GM12878 (cell line): Measurements from ENCODE around the gene ZC3H12D. TPM values are rescaled to one million over a fixed set of nuclear protein-coding genes. Genes with fewer than 3 reads are reported as not detected.

Experiments used
- BHLHE40 ChIP-seq, 2 experiments: fragments of 450-650 bp in 1 of 2; IDR thresholded peaks; 2 replicates each; pipeline ENCODE4 v1.6.1; 2011 to 2017; ENCODE audit warnings: low read depth in 2 of 2, borderline replicate concordance in 1 of 2, improper control_type of control experiment in 1 of 2, low read length in 1 of 2, mild to moderate bottlenecking in 1 of 2
- BMI1 ChIP-seq: fragments of 450-650 bp; IDR thresholded peaks from 2 replicates; pipeline ENCODE4 v1.6.1; 2016; ENCODE audit warnings: mild to moderate bottlenecking, moderate library complexity, borderline replicate concordance
- CBFB ChIP-seq: IDR thresholded peaks from 2 replicates; pipeline ENCODE4 v1.6.1; 2016; ENCODE audit warnings: antibody characterized with exemption, low read depth
- CHD2 ChIP-seq: IDR thresholded peaks from 2 replicates; pipeline ENCODE4 v1.6.1; 2011; ENCODE audit warnings: low read depth, low read length, improper control_type of control experiment, borderline replicate concordance
- CREM ChIP-seq: IDR thresholded peaks from 2 replicates; pipeline ENCODE4 v1.6.1; 2014; ENCODE audit warnings: antibody characterized with exemption, low read depth
- FOXK2 ChIP-seq: fragments of 450-650 bp; IDR thresholded peaks from 2 replicates; pipeline ENCODE4 v1.6.1; 2017; ENCODE audit warnings: mild to moderate bottlenecking, moderate library complexity
- FOXM1 ChIP-seq: IDR thresholded peaks from 2 replicates; pipeline ENCODE4 v1.6.1; 2012; ENCODE audit warnings: low read depth, mild to moderate bottlenecking, inconsistent platforms, low read length, moderate library complexity
- HDGF ChIP-seq: fragments of 450-650 bp; IDR thresholded peaks from 2 replicates; pipeline ENCODE4 v1.6.1; 2016; ENCODE audit warnings: antibody characterized with exemption
- JUNB ChIP-seq: IDR thresholded peaks from 2 replicates; pipeline ENCODE4 v1.6.1; 2016; ENCODE audit warnings: antibody characterized with exemption, mild to moderate bottlenecking
- MTA2 ChIP-seq: fragments of 450-650 bp; IDR thresholded peaks from 2 replicates; pipeline ENCODE4 v1.6.1; 2016; ENCODE audit warnings: low read depth, mild to moderate bottlenecking, moderate library complexity
- NR2F1 ChIP-seq: fragments of 450-650 bp; conservative IDR thresholded peaks from 2 replicates; pipeline ENCODE4 v1.6.1; 2017; ENCODE audit warnings: mild to moderate bottlenecking
- POU2F2 ChIP-seq: IDR thresholded peaks from 3 replicates; pipeline ENCODE4 v1.6.1; 2011; ENCODE audit warnings: low read depth, mild to moderate bottlenecking, low read length, borderline replicate concordance
- RUNX3 ChIP-seq: IDR thresholded peaks from 2 replicates; pipeline ENCODE4 v1.6.1; 2012; ENCODE audit warnings: low read length, inconsistent platforms
- SKIL ChIP-seq: fragments of 450-650 bp; IDR thresholded peaks from 2 replicates; pipeline ENCODE4 v1.6.1; 2017; ENCODE audit warnings: mild to moderate bottlenecking, low read depth, inconsistent platforms; ENCODE audit not compliant: poor library complexity, severe bottlenecking
- SPI1 ChIP-seq: IDR thresholded peaks from 2 replicates; pipeline ENCODE4 v1.6.1; 2011; ENCODE audit warnings: low read depth, mild to moderate bottlenecking, low read length, moderate library complexity, borderline replicate concordance; ENCODE audit not compliant: insufficient read depth
- ZNF207 ChIP-seq: fragments of 450-650 bp; IDR thresholded peaks from 2 replicates; pipeline ENCODE4 v1.6.1; 2014; ENCODE audit warnings: antibody characterized with exemption, mild to moderate bottlenecking, borderline replicate concordance
- ZNF217 ChIP-seq: fragments of 450-650 bp; IDR thresholded peaks from 2 replicates; pipeline ENCODE4 v1.6.1; 2017; ENCODE audit warnings: antibody characterized with exemption, mild to moderate bottlenecking
- ZNF24 ChIP-seq: fragments of 450-650 bp; IDR thresholded peaks from 2 replicates; pipeline ENCODE4 v1.6.1; 2017; ENCODE audit warnings: antibody characterized with exemption, mild to moderate bottlenecking
- polyA plus RNA-seq, 11 experiments: library from polyadenylated mRNA; depleted of rRNA in 4 of 11; unstranded in 6 of 11; stranded (reverse) in 5 of 11; fragments of >200 nt; fragmentation: Nextera tagmentation in 4 of 11; fragmentation: Illumina TruSeq in 1 of 11; extraction: Ambion mirVana in 4 of 11; extraction: Trizol in 1 of 11; gene quantifications; 1 replicate in 1 of 11; 2 replicates in 10 of 11; pipeline versions ENCODE4 v1.2.1 to v1.2.3, GENCODE V29; 2011 to 2016; ENCODE audit warnings: inconsistent platforms in 2 of 11, missing spikeins in 2 of 11, low read depth in 1 of 11
- total RNA-seq, 4 experiments: library from RNA; depleted of rRNA in 3 of 4; stranded (reverse); fragments of >200 nt in 3 of 4; fragmentation: Illumina TruSeq in 1 of 4; extraction: Trizol in 1 of 4; gene quantifications; 2 replicates each; pipeline versions ENCODE4 v1.2.1 to v1.2.3, GENCODE V29; 2013 to 2021
- TF ChIP-seq, protein P1 (sequence below): fragments of 450-650 bp; IDR thresholded peaks from 2 replicates; pipeline ENCODE4 v1.6.1; 2016; ENCODE audit warnings: mild to moderate bottlenecking
- TF ChIP-seq, protein P2 (sequence below): fragments of 450-650 bp; IDR thresholded peaks from 2 replicates; pipeline ENCODE4 v1.6.1; 2017; ENCODE audit warnings: low read depth, mild to moderate bottlenecking, moderate library complexity

Gene ZC3H12D
- total and polyA plus RNA-seq, 10 of the 15 experiments (the other 5 are each of a cell fraction or from before 2014, with no cell fraction given): 1.4 to 29.7 (median 8.8) TPM

- TF ChIP-seq SKIL (peak; percentile 62), NR2F1 (peak; percentile 48), MTA2 (peak; percentile 54), ZNF207 (peak; percentile 49; the same call in 1 of the 2 replicates), BHLHE40 (IDR thresholded peaks at IDR 0.05; ENCODE audit: borderline replicate concordance in 1 of 2, low read depth in 2 of 2, low read length in 1 of 2) (peak in 1 of 2 experiments; percentile 32; a peak in 1 of 4 replicates), HDGF (0 out of 2 replicates have a peak, but pooled peaks have one; percentile 42), FOXM1 (peak; percentile 59; the same call in 1 of the 2 replicates), ZNF217 (peak; percentile 91), ZNF24 (0 out of 2 replicates have a peak, but pooled peaks have one; percentile 34), CHD2 (0 out of 2 replicates have a peak, but pooled peaks have one; percentile 25), POU2F2 (0 out of 3 replicates have a peak, but pooled peaks have one; percentile 10), SPI1 (0 out of 2 replicates have a peak, but pooled peaks have one; percentile 27), BMI1 (peak; percentile 59), JUNB (peak; percentile 87), RUNX3 (peak; percentile 68), CBFB (peak; percentile 38; the same call in 1 of the 2 replicates), FOXK2 (peak; percentile 37; the same call in 1 of the 2 replicates), CREM (peak; percentile 46; the same call in 1 of the 2 replicates)
- TF ChIP-seq, protein P1, sequence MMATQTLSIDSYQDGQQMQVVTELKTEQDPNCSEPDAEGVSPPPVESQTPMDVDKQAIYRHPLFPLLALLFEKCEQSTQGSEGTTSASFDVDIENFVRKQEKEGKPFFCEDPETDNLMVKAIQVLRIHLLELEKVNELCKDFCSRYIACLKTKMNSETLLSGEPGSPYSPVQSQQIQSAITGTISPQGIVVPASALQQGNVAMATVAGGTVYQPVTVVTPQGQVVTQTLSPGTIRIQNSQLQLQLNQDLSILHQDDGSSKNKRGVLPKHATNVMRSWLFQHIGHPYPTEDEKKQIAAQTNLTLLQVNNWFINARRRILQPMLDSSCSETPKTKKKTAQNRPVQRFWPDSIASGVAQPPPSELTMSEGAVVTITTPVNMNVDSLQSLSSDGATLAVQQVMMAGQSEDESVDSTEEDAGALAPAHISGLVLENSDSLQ: peak; percentile 58; the same call in 1 of the 2 replicates
- TF ChIP-seq, protein P2, sequence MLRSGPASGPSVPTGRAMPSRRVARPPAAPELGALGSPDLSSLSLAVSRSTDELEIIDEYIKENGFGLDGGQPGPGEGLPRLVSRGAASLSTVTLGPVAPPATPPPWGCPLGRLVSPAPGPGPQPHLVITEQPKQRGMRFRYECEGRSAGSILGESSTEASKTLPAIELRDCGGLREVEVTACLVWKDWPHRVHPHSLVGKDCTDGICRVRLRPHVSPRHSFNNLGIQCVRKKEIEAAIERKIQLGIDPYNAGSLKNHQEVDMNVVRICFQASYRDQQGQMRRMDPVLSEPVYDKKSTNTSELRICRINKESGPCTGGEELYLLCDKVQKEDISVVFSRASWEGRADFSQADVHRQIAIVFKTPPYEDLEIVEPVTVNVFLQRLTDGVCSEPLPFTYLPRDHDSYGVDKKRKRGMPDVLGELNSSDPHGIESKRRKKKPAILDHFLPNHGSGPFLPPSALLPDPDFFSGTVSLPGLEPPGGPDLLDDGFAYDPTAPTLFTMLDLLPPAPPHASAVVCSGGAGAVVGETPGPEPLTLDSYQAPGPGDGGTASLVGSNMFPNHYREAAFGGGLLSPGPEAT: peak; percentile 97
Measured at GRCh38 chr6:149494810-149495209, 10.0 kb upstream of the ZC3H12D start (continued).
